Subcutaneous adipose tissue (tissue), 4 donors: Measurements from ENCODE around the gene RIIAD1. TPM values are rescaled to one million over a fixed set of nuclear protein-coding genes. Genes with fewer than 3 reads are reported as not detected.

Experiments
- total RNA-seq, 4 donors: library from RNA; depleted of rRNA; stranded (reverse); fragments of >200 nt; gene quantifications; one replicate each; pipeline ENCODE4 v1.1.0, GENCODE V29; 2016
- TF ChIP-seq, protein P1 (sequence below): fragments of 450-650 bp; IDR thresholded peaks from one replicate; pipeline ENCODE4 v1.5.1; 2016; ENCODE audit warnings: low read depth, mild to moderate bottlenecking, control low read depth, antibody characterized with exemption, moderate library complexity

Gene RIIAD1
- total RNA-seq, 4 donors from 2014 or later, result not detected

DNA sequence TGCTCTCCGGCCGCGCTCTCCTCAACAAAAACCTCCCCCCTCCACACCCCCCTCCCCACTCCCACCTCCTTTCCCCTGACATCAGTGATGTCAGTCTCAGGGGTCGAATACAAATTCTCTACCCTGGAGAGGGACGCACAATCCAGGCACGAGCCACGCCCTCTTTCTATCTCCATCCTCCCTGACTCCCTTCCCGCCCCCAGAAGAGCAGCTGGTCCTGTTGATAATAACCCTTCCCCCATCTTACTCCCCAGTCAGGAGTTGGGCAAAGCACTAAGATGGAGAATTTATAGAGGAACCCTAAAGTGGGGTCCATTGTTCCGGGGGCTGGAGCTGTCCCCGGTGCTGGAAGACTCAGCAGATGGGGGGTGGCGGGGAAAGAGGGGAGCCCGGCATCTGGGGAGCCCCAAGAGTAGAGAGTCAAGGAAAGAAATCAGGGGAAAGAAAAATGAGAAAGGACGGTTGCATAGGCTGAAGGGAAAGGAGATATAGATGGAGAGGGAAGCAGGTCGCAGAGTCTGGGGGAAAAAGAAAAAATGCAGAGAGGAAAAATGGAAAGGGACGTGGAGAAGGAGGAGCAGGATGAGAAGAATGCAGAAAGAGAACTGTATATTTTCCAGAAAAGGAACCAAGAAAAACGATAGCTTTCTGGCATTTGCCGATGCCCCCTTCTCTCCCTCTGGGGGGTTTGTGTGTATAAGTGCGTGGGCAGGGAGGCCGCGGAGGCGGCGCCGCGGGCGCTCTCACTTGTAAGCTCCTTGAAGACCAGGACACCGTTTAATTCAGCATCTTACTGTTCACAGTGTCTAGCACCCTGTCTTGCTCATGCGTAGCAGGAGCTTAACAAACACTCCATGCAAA is 4.3 kb upstream of the RIIAD1 start, which contains the start of gene CELF3:
Gene CELF3, minus strand, starts transcription at position 33 of the 861 bp plus-strand sequence. CDS start 783 bp downstream, outside the sequence.
- TF ChIP-seq, protein P1, sequence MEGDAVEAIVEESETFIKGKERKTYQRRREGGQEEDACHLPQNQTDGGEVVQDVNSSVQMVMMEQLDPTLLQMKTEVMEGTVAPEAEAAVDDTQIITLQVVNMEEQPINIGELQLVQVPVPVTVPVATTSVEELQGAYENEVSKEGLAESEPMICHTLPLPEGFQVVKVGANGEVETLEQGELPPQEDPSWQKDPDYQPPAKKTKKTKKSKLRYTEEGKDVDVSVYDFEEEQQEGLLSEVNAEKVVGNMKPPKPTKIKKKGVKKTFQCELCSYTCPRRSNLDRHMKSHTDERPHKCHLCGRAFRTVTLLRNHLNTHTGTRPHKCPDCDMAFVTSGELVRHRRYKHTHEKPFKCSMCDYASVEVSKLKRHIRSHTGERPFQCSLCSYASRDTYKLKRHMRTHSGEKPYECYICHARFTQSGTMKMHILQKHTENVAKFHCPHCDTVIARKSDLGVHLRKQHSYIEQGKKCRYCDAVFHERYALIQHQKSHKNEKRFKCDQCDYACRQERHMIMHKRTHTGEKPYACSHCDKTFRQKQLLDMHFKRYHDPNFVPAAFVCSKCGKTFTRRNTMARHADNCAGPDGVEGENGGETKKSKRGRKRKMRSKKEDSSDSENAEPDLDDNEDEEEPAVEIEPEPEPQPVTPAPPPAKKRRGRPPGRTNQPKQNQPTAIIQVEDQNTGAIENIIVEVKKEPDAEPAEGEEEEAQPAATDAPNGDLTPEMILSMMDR, result no peak

DNA sequence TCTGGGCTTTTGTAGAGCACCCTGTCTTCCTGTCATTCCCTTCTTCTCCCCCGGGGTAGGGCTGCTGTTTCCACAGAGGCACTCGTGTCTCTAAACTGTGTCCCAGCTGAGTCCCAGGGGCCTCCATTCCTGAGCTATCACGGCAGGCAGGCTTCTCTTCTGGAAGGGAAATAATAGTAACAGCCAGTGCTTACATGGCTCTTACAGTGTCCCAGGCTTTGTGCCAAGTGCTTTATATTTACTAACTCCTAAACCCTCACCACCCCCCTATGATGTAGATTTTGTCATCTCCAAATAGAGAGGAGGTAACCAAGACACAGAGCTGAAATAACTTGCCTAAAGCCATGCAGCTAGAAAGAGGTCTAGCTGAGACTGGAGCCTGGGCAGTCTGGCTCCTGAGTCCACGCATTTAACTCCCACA is 3.3 kb upstream of the RIIAD1 start:
- TF ChIP-seq, protein P1, result no peak

DNA sequence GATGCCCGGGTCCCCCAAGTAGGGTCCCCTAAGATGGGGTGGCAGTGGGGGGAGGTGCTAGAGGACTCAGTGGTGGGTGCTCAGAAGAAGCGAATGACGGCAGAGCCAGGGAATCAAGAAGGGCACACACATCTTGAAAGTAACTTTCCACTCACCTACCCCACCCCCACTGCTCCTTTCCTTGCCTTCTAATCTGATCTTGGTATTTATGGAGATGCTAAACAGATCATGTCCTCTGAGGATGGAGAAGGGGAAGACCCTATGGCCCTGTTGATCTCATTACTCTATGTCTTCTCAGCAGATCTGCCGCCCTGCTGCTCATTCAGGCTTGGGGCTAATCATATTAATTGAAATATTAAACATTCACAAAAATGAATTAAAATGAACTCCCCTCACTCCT is 2.7 kb upstream of the RIIAD1 start:
- TF ChIP-seq, protein P1, result no peak

DNA sequence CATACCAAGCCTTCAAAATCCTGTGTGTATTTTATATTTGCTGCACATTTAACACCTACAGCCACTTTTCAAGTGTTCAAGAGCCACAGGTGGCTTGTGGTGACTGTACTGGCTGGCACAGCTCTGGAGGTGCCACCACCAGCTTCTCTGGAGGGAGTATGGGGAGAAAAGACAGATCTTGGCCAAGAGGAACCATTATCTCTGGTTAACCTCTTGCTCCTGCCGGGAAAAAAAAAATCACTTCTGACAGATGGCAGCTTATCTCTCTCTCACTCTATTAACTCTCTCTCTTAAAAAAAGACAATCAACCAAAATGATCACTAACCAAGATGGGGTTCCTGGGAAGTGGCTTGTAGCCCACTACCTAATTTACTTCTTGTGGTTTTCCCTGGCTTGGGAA is 1.2 kb upstream of the RIIAD1 start:
- TF ChIP-seq, protein P1, result no peak

DNA sequence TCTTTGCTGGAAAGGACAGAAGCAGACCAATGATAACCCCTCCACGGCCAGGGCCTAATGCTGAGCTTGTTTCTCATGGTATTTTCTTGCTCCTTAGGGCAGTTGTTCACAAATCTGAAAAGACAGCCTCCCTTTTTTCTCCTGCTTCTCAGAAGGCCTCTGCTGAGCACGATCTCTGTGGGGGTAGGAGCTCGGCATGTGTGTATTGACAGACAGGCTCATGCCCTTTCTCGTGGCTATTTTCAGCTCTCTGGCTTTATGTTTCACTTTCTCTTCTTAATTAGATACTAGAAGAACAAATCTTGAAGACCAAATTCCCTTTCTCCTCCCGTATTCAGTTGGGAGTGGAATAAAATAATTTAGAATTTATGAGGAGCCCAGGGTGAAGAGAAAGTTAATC is 768 bp upstream of the RIIAD1 start:
- TF ChIP-seq, protein P1, result no peak

DNA sequence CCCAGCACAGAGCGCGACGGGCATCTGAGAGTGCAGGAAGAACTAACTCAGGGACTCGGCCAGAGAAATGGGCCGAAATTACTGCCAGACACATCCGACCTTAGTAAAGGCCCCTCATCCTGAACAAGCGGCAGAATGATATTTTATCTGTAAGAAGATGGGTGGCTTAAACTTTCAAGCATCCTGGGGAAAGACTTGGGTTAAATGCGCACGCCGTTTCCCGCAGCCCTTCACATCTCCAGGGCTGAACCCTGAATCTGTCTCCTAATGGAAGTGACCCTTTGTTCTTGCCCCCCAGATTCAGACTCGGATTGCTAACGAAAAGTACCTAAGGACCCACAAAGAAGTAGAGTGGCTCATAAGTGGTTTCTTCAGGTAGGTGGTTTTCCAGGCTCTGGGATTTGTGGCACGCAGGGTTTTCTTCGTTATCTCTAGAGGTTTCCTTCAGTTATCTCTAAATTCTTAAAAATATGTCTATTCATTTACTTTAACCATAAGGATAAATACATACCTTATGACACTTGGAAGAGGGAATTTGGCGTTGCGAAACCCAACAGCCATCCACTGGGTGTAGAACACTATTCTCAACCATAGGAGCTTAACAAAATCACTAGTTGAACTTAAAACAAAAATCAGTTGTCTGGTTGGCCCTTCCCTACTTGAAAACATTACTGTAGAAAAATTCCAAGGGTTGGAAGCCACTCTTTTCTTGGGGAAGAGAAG is 627 bp downstream of the RIIAD1 start:
- TF ChIP-seq, protein P1, result no peak

DNA sequence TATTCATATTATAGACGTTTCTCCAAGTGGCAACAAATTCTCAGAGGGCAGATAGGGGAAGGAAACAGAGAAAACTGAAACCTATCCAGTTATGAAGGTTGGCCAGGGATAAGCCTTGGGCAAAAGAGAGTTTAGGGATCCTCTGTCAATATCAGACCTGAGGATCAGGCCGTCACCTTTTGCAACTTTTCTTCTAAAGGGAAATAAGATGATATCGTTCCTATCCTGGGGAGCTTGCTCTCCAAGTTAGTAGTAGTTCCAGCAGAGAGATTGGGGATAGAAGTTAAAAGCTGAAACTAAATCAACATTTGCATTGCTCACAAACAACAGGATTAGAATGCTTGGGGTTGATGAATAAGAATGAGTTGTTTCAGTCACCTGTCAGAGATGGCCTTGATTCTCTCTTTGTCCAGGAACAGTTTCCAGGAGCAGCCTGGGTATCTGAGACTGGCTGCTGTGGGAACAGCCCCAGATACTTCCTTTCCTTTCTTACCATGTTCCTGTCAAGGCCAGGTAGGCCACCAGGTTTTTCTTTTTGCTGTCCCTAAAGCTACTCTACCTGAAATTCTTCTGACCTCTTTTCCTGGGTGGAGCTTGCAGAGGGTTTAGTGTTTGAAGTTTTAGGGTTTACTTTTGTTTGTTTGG is 2.5 kb downstream of the RIIAD1 start:
- TF ChIP-seq, protein P1, result no peak
